Chondrocyte (in vitro differentiated cells): ENCODE results near the gene TYW5. TPM values are rescaled to one million over a fixed set of nuclear protein-coding genes. Genes with fewer than 3 reads are reported as not detected.

Source experiments
- DNase-seq: peaks from one replicate; pipeline ENCODE4 v3.0.0; 2021; ENCODE audit warnings: mixed read lengths, low spot score
- H3K27ac Mint-ChIP-seq: one replicate; pipeline ENCODE4 v1.8.0; 2021; ENCODE audit warnings: mild to moderate bottlenecking, moderate library complexity, mixed read lengths; ENCODE audit not compliant: unreplicated experiment
- H3K27me3 Mint-ChIP-seq: 2 replicates; pipeline ENCODE4 v1.8.0; 2021; ENCODE audit warnings: low read depth, mixed read lengths
- H3K36me3 Mint-ChIP-seq: 2 replicates; pipeline ENCODE4 v1.8.0; 2021; ENCODE audit warnings: low read depth, mixed read lengths
- H3K4me1 Mint-ChIP-seq: 2 replicates; pipeline ENCODE4 v1.8.0; 2021; ENCODE audit warnings: low read depth, mild to moderate bottlenecking, mixed read lengths
- H3K4me3 Mint-ChIP-seq: one replicate; pipeline ENCODE4 v1.8.0; 2021; ENCODE audit warnings: mild to moderate bottlenecking, moderate library complexity, mixed read lengths; ENCODE audit not compliant: unreplicated experiment
- H3K9me3 Mint-ChIP-seq: 2 replicates; pipeline ENCODE4 v1.8.0; 2021; ENCODE audit warnings: low read depth, mixed read lengths
- CTCF ChIP-seq: fragments of 200-600 bp; sonication (generic); IDR thresholded peaks from 2 replicates; pipeline ENCODE4 v1.5.0; 2021; ENCODE audit warnings: antibody characterized with exemption, mild to moderate bottlenecking, moderate library complexity
- total RNA-seq: library from RNA; stranded (reverse); gene quantifications from 3 replicates; pipeline ENCODE4 v1.2.1, GENCODE V29; 2021

TYW5 gene
- total RNA-seq, 1 donor from 2014 or later: 6.0 TPM

DNA sequence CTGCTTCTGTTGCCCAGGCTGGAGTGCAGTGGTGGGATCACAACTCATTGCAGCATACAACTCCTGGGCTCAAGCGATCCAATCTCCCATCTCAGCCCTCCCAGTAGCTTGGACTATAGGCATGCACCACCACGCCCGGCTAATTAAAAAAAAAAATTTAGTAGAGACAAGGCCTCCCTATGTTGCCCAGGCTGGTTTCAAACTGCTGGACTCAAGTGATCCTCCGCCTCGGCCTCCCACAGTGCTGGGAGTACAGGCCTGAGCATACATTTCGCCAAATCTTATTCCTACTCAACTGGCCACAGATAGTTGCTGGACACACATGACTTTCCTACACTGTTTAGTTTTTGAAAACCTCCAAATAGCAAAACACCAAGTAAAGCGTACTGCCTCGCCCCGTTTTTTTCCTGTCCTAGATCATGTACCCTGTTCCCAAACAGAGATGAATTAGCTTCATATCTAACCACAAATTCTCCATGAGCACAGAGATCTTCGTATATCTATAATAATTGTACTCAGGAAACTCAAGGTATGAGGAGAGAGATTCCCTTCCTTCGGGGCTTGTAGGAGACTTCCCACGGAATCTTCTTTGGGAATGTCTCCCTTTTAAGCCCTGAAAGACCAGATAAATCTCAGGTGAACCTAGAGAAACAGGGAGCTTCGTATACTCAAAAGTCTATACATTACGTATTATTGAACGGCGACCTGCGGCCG is 44.8 kb downstream of the TYW5 start:
- Mint-ChIP-seq H3K27me3 (no peaks in the 10 kb centered on the region), H3K36me3 (no peaks in the 10 kb centered on the region), H3K4me3 (peak overlapping the region; percentile 93), H3K9me3 (no peaks in the 10 kb centered on the region), H3K4me1 (peaks cover 36% of the 10 kb centered on the region), H3K27ac (peak overlapping the region; percentile 83)
- DNase-seq: no peak
- no peak for TF ChIP-seq CTCF

- TF ChIP-seq CTCF: no peak
- H3K4me3 Mint-ChIP-seq: no peak overlapping the region
- no peak overlapping the region for H3K27ac Mint-ChIP-seq
- no peaks in the 10 kb centered on the region for H3K36me3 Mint-ChIP-seq
- no peak for DNase-seq
- no peaks in the 10 kb centered on the region for H3K27me3 Mint-ChIP-seq
- no peaks in the 10 kb centered on the region for H3K9me3 Mint-ChIP-seq
- peaks cover 13% of the 10 kb centered on the region for H3K4me1 Mint-ChIP-seq
These were observed 48.1 kb downstream of the TYW5 start for GRCh38 chr2:199907008-199907714.

DNA sequence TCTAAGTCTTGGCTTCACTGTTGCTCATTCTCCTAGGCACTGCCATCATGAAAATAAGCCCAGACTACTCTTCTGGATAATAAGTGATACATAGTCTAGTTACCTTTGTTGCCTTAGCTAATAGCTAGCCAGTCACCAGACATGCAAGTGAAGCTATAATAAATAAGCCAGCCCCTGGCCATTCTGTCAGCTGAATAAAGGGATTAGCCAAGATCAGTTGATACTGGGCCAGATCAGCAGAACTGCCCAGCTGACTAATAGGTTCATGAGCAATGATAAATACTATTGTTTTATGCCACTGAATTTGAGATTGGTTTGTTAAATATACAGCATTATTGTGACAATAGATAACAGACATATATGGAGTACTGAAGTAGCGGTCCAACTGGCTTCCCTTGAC is 52.2 kb downstream of the TYW5 start:
- no peak overlapping the region for H3K4me3 Mint-ChIP-seq
- H3K36me3 Mint-ChIP-seq: no peaks in the 10 kb centered on the region
- TF ChIP-seq CTCF: no peak
- H3K9me3 Mint-ChIP-seq: no peaks in the 10 kb centered on the region
- H3K4me1 Mint-ChIP-seq: no peaks in the 10 kb centered on the region
- H3K27ac Mint-ChIP-seq: no peak overlapping the region
- no peaks in the 10 kb centered on the region for H3K27me3 Mint-ChIP-seq
- DNase-seq: no peak

- Mint-ChIP-seq H3K27me3 (no peaks in the 10 kb centered on the region), H3K9me3 (no peaks in the 10 kb centered on the region), H3K27ac (no peak overlapping the region), H3K4me3 (no peak overlapping the region), H3K36me3 (no peaks in the 10 kb centered on the region), H3K4me1 (no peaks in the 10 kb centered on the region)
- no peak for DNase-seq
- no peak for TF ChIP-seq CTCF
These were observed 52.7 kb downstream of the TYW5 start for GRCh38 chr2:199902486-199903110.

DNA sequence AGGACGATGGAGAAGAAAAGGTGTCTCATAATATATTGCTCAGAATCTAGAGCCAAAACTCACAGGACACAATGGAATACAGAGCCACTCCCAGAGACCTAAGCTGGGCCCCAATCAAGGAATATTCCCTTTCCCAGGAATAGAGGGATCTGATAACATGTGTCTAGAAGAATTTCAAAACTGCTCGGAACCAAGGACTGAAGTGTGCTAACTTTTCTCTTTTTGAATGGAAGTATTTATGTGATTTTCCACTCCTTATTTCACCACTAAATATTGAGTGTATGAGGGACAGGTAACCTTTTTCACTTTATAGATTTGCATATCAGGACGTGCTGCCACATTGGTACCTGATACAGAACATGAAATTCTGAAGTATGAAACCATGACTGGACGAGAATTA is 53.3 kb downstream of the TYW5 start:
- Mint-ChIP-seq H3K4me1 (no peaks in the 10 kb centered on the region), H3K36me3 (no peaks in the 10 kb centered on the region), H3K27me3 (no peaks in the 10 kb centered on the region), H3K9me3 (no peaks in the 10 kb centered on the region), H3K4me3 (no peak overlapping the region), H3K27ac (no peak overlapping the region)
- no peak for TF ChIP-seq CTCF
- DNase-seq: no peak
